SK-N-DZ (cell line): ENCODE measurements around the gene WDR27.
"Not testable (repeated sequence)": the region's sequence is repeated elsewhere in the genome, so short reads cannot be mapped to it uniquely, and the experiment has no call there.

Experiments used
- DNase-seq: peaks from one replicate; pipeline ENCODE4 v3.0.0-alpha.2; 2015; ENCODE audit warnings: low spot score

Gene WDR27

GRCh38 chr6:169489563-169490245 lies 212.1 kb downstream of the WDR27 start:
- no peak for DNase-seq

GRCh38 chr6:169487579-169488436 lies 214.0 kb downstream of the WDR27 start:
- no peak for DNase-seq

- DNase-seq: no peak
These were observed 221.9 kb downstream of the WDR27 start for GRCh38 chr6:169479783-169480495.

- DNase-seq: no peak
These were observed 227.5 kb downstream of the WDR27 start for GRCh38 chr6:169474362-169474761.

- DNase-seq: no peak
These were observed 228.2 kb downstream of the WDR27 start for GRCh38 chr6:169473663-169474062.

- no peak for DNase-seq
These were observed 228.9 kb downstream of the WDR27 start for GRCh38 chr6:169472786-169473416.

- no peak for DNase-seq
These were observed 231.0 kb downstream of the WDR27 start for GRCh38 chr6:169470790-169471189.

- no peak for DNase-seq
These were observed 232.8 kb downstream of the WDR27 start for GRCh38 chr6:169469028-169469427.

GRCh38 chr6:169467755-169468154 lies 234.1 kb downstream of the WDR27 start:
- DNase-seq: not testable (repeated sequence)

GRCh38 chr6:169466256-169466655 lies 235.6 kb downstream of the WDR27 start:
- DNase-seq: not testable (repeated sequence)

- no peak for DNase-seq
These were observed 244.1 kb downstream of the WDR27 start for GRCh38 chr6:169457762-169458161.

- DNase-seq: no peak
These were observed 245.0 kb downstream of the WDR27 start for GRCh38 chr6:169456840-169457239.

GRCh38 chr6:169455470-169455869 lies 246.4 kb downstream of the WDR27 start:
- no peak for DNase-seq

GRCh38 chr6:169454872-169455204 lies 247.0 kb downstream of the WDR27 start:
- no peak for DNase-seq

GRCh38 chr6:169454204-169454871 lies 247.5 kb downstream of the WDR27 start:
- no peak for DNase-seq

GRCh38 chr6:169452869-169453620 lies 248.8 kb downstream of the WDR27 start:
- no peak for DNase-seq

- DNase-seq: no peak
These were observed 249.5 kb downstream of the WDR27 start for GRCh38 chr6:169452117-169452868.

GRCh38 chr6:169451065-169451838 lies 250.6 kb downstream of the WDR27 start:
- no peak for DNase-seq

GRCh38 chr6:169450097-169450496 lies 251.7 kb downstream of the WDR27 start:
- DNase-seq: no peak
